Immature natural killer cell (primary cell): Measurements from ENCODE around the gene KATNIP. TPM values are rescaled to one million over a fixed set of nuclear protein-coding genes. Genes with fewer than 3 reads are reported as not detected.
"Not testable (repeated sequence)": the region's sequence is repeated elsewhere in the genome, so short reads cannot be mapped to it uniquely, and the experiment has no call there.

Source experiments
- DNase-seq, 3 donors: peaks; one replicate each; pipeline ENCODE4 v3.0.0; 2022; ENCODE audit warnings: mixed read lengths in 1 of 3
- H3K27ac Mint-ChIP-seq, 6 donors: one replicate each; pipeline ENCODE4 v1.8.0; 2020; ENCODE audit warnings: mixed read lengths in 6 of 6, mild to moderate bottlenecking in 5 of 6, inconsistent platforms in 4 of 6, moderate library complexity in 3 of 6
- H3K27me3 Mint-ChIP-seq, 3 donors: one replicate each; pipeline ENCODE4 v1.8.0; 2020 to 2021; ENCODE audit warnings: low read depth in 3 of 3, mild to moderate bottlenecking in 3 of 3, mixed read lengths in 3 of 3, moderate library complexity in 3 of 3, inconsistent platforms in 1 of 3
- H3K36me3 Mint-ChIP-seq, 3 donors: one replicate each; pipeline ENCODE4 v1.8.0; 2020; ENCODE audit warnings: mixed read lengths in 3 of 3, inconsistent platforms in 2 of 3, mild to moderate bottlenecking in 2 of 3
- H3K4me1 Mint-ChIP-seq, 2 donors: one replicate each; pipeline ENCODE4 v1.8.0; 2020; ENCODE audit warnings: inconsistent platforms in 2 of 2, mild to moderate bottlenecking in 2 of 2, mixed read lengths in 2 of 2, moderate library complexity in 1 of 2
- H3K4me3 Mint-ChIP-seq, 5 donors: one replicate each; pipeline ENCODE4 v1.8.0; 2020; ENCODE audit warnings: mild to moderate bottlenecking in 5 of 5, mixed read lengths in 5 of 5, inconsistent platforms in 3 of 5, moderate library complexity in 3 of 5
- H3K9me3 Mint-ChIP-seq, 6 donors: one replicate each; pipeline ENCODE4 v1.8.0; 2020; ENCODE audit warnings: mild to moderate bottlenecking in 6 of 6, mixed read lengths in 6 of 6, inconsistent platforms in 4 of 6, moderate library complexity in 3 of 6
- polyA plus RNA-seq, 3 donors: library from polyadenylated mRNA; unstranded; fragments of 300-500 nt; fragmentation: Illumina TruSeq; gene quantifications; one replicate each; pipeline ENCODE4 v1.2.3, GENCODE V29; 2021

KATNIP gene
- polyA plus RNA-seq, 3 donors from 2014 or later: 1.7 to 7.2 TPM; not detected in 1

DNA sequence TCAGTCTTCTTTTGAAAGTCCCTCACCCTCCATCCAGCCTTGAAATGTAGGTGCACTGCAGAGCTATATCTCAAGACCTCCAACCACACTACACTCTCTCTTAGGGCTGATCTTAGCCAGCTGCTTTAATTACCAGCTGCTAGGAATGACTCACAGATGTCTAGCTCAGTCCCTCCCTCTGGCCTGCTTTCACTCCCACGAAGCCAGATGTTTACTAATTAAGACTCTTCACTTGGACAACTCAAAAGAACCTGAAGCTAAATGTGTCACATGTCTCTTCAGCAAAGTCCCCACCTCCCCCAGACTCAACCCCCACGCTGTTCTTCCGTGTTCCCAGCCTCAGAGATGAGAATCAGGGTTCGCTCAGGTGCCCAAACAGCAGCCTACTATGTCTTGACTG lies 2.8 kb upstream of the KATNIP start:
- Mint-ChIP-seq H3K9me3 (no peaks in the 10 kb centered on the region), H3K36me3 (peaks cover 16 to 30% (median 20%) of the 10 kb centered on the region in 3 donors), H3K27ac (peak overlapping the region in 5 of 6 donors; percentile 6 to 71 (median 8)), H3K4me3 (peak overlapping the region in 2 of 5 donors; percentile 12 to 42), H3K4me1 (peaks cover 43 to 52% of the 10 kb centered on the region in 2 donors), H3K27me3 (peaks cover 10 to 15% (median 10%) of the 10 kb centered on the region in 3 donors)
- DNase-seq: no peak

DNA sequence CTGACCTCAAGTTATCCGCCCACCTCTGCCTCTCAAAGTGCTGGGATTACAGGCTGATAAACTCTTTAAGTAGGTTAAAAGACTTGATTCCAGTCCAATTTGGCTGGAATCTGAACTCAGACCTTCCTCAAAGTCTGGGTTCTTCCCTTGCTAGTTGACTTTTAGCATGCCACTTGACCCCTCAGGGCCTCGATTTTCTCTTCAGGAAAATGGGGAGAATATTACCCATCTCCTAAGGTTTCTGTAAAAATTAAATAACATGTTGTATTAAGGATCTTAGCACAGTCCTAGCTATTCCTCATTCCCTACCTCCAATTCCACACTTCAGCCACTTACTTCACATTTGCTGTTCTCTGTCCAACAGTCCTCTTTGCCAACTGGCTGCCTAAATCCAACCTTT lies 2.1 kb upstream of the KATNIP start:
- peaks cover 43 to 52% of the 10 kb centered on the region in 2 donors for H3K4me1 Mint-ChIP-seq
- peaks cover 10 to 15% (median 10%) of the 10 kb centered on the region in 3 donors for H3K27me3 Mint-ChIP-seq
- H3K4me3 Mint-ChIP-seq: peak overlapping the region in 2 of 5 donors; percentile 24
- no peak for DNase-seq
- H3K9me3 Mint-ChIP-seq: no peaks in the 10 kb centered on the region
- H3K27ac Mint-ChIP-seq: peak overlapping the region in 1 of 6 donors; percentile 17
- H3K36me3 Mint-ChIP-seq: peaks cover 12 to 27% (median 15%) of the 10 kb centered on the region in 3 donors

DNA sequence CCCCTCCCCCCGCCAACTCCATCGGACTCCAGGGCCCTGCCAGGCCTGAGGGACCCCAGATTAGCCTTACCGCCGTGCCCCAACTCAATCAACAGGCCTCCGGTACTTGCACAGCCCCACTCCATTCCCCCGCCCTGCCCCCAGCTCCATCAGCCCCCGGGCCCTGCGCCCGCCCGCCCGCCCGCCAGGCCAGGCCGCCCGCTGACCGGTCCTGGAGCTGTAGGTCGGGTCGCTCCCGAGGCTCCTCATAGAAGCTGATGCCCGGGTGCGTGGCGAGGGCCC lies 539 bp upstream of the KATNIP start:
- Mint-ChIP-seq H3K27me3 (peaks cover 8 to 12% (median 10%) of the 10 kb centered on the region in 3 donors), H3K9me3 (no peaks in the 10 kb centered on the region), H3K4me3 (peak overlapping the region; percentile 92 to 99 (median 97)), H3K4me1 (peaks cover 42 to 52% of the 10 kb centered on the region in 2 donors), H3K36me3 (peaks cover 3 to 17% (median 6%) of the 10 kb centered on the region in 3 donors), H3K27ac (peak overlapping the region; percentile 91 to 99 (median 96))
- no peak for DNase-seq

DNA sequence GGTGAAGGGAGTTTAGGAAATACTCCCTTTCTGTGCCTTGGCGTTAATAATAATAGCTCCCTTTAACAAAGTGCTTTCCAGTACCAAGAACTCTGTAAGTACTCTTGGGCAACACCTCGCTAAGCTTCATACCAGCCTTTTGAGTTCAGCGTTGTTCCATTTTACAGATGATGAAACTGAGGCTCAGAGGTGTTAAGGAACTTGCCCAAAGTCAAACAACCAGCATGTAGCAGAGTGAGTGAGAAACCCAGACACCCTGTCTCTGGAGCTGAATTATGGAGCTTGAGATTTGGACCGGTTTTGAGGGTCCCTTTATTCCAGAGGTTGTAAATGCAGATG lies 607 bp downstream of the KATNIP start:
- Mint-ChIP-seq H3K27me3 (peaks cover 8 to 12% (median 10%) of the 10 kb centered on the region in 3 donors), H3K27ac (peak overlapping the region; percentile 93 to 99 (median 96)), H3K9me3 (no peaks in the 10 kb centered on the region), H3K36me3 (peaks cover 0 to 10% (median 3%) of the 10 kb centered on the region in 3 donors), H3K4me3 (peak overlapping the region; percentile 92 to 99 (median 97)), H3K4me1 (peaks cover 38 to 52% of the 10 kb centered on the region in 2 donors)
- DNase-seq: no peak

DNA sequence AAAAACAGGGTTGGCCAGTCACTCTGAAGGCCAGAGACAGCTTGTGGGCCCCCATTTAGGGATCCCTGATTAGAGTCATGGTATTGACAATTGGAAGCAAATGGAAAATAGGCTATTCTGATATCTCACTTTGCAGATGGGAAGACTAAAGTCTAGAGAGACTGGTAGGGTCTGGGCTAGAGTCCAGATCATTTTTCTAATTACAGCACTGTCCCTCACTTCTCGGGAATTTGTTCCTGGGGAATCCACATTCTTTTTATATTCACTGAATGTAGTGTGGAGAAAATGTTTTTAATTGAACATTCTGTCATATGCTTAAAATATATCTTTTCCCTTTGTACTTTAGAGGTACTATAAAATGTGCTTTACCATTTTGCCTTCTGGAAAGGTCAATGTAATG lies 1.1 kb downstream of the KATNIP start:
- Mint-ChIP-seq H3K9me3 (no peaks in the 10 kb centered on the region), H3K27me3 (peaks cover 8 to 12% (median 10%) of the 10 kb centered on the region in 3 donors), H3K27ac (peak overlapping the region in 5 of 6 donors; percentile 93 to 99 (median 97)), H3K36me3 (peaks cover 0 to 8% (median 2%) of the 10 kb centered on the region in 3 donors), H3K4me3 (peak overlapping the region in 4 of 5 donors; percentile 38 to 99 (median 96)), H3K4me1 (peaks cover 38 to 49% of the 10 kb centered on the region in 2 donors)
- no peak for DNase-seq

DNA sequence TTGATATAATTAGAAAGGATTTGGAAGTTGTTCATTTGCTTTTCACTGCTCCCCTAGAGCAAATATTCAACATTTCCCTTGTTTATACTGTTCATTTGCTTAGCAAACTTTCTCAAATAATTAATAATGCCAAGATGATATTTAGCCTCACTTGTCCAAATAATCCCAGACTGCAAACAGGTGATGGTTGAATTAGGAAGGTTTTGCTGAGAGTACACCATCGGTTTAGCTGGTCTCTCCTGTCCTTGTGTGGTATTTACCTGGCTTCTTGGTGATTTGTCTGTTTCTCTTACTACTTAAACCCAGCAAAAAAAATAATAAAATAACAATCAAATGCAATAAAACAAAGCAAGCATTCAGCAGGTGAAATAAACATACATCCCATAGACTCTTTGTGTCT lies 6.5 kb downstream of the KATNIP start:
- H3K9me3 Mint-ChIP-seq: no peaks in the 10 kb centered on the region
- no peak overlapping the region for H3K4me3 Mint-ChIP-seq
- H3K27me3 Mint-ChIP-seq: no peaks in the 10 kb centered on the region
- peaks cover 0 to 1% of the 10 kb centered on the region in 2 donors for H3K4me1 Mint-ChIP-seq
- DNase-seq: no peak
- H3K36me3 Mint-ChIP-seq: peaks cover 0 to 6% (median 3%) of the 10 kb centered on the region in 3 donors
- H3K27ac Mint-ChIP-seq: no peak overlapping the region

DNA sequence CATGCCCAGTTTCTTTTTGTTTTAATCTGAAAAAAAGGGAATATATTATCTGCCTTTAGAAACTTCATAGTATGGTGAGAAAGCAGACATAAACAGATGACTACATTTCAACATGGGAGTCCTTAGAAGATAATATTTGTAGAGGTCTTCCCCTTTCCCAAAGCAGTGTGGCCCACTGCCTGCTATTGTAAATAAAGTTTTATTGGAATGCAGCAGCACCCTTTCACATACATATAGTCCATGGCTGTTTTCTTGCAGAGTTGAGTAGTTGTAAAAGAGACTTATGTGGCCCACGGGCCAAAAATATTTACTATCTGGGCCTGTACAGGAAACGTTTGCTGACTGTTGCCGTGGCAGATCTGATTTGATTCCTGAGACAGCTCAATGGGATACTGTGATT lies 8.5 kb downstream of the KATNIP start:
- Mint-ChIP-seq H3K27me3 (no peaks in the 10 kb centered on the region), H3K4me3 (no peak overlapping the region), H3K36me3 (peaks cover 0 to 6% (median 3%) of the 10 kb centered on the region in 3 donors), H3K27ac (no peak overlapping the region), H3K4me1 (peaks cover 0 to 1% of the 10 kb centered on the region in 2 donors), H3K9me3 (no peaks in the 10 kb centered on the region)
- DNase-seq: no peak

DNA sequence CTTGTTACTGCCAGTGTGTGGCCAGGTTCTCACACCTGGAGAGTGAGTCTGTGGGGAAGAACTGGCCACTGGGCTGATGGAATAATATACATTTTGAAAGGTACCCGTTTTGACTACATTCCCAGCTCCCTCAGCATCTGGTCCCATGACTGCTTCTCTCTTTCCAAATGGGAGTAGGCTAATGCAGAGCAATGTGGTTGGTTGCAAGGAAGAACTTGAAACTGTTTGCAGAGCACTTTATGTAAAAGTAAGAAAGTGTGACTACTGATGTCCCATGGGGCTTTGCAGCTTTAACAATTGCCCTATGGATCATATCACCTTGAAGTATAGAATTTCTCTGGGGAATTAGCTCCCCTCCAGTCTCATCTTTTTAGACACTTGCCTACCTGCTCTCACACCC lies 9.0 kb downstream of the KATNIP start:
- H3K27ac Mint-ChIP-seq: no peak overlapping the region
- H3K4me1 Mint-ChIP-seq: peaks cover 0 to 1% of the 10 kb centered on the region in 2 donors

DNA sequence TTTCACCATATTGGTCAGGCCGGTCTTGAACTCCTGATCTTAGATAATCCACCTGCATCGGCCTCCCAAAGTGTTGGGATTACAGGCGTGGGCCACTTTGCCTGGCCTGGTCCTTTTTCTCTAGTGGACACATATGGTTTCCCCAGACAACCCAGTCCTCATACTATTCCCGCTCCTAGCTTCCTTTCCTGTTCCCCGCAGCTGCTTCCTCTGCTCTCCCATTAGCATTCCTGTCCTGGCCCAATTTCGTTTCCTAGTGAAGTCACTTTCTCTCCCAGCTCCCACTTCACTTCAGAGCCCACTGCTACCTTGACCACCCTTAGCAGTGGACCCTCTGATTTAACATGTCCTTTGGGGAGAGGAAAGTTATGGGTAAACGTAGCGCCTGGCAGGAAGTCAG lies 11.3 kb downstream of the KATNIP start:
- no peak overlapping the region for H3K27ac Mint-ChIP-seq
- no peak overlapping the region for H3K4me3 Mint-ChIP-seq
- peaks cover 0 to 2% (median 1%) of the 10 kb centered on the region in 3 donors for H3K27me3 Mint-ChIP-seq
- peaks cover 0 to 1% of the 10 kb centered on the region in 2 donors for H3K4me1 Mint-ChIP-seq
- peaks cover 0 to 6% (median 3%) of the 10 kb centered on the region in 3 donors for H3K36me3 Mint-ChIP-seq
- DNase-seq: no peak
- H3K9me3 Mint-ChIP-seq: no peaks in the 10 kb centered on the region

More for the DNA sequence above, 9.0 kb downstream of the KATNIP start:
- H3K36me3 Mint-ChIP-seq: peaks cover 0 to 6% (median 3%) of the 10 kb centered on the region in 3 donors
- H3K9me3 Mint-ChIP-seq: no peaks in the 10 kb centered on the region
- no peak for DNase-seq
- H3K4me3 Mint-ChIP-seq: no peak overlapping the region
- peaks cover 0 to 2% (median 0%) of the 10 kb centered on the region in 3 donors for H3K27me3 Mint-ChIP-seq

DNA sequence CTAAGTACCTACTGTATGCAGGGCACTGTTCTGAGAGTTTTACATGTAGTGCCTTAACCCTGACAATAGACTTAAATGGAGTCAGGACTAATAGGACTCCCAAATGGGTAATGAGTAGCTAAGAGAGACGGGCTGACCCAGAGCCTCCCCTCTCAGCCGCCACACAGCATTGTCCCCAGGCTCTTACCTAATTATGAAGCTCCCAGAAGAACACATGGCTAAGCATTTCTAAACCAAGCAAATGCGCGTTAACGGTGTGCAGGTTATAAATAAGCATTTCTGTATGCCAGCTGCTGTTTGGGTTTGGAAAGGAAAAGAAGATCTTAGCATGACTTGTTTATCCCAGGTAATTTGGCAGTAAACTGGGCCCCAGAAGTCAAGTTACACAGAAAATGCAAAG lies 14.3 kb downstream of the KATNIP start:
- H3K27ac Mint-ChIP-seq: no peak overlapping the region
- no peaks in the 10 kb centered on the region for H3K9me3 Mint-ChIP-seq
- no peak overlapping the region for H3K4me3 Mint-ChIP-seq
- H3K27me3 Mint-ChIP-seq: peaks cover 0 to 2% (median 1%) of the 10 kb centered on the region in 3 donors
- H3K4me1 Mint-ChIP-seq: peaks cover 0 to 1% of the 10 kb centered on the region in 2 donors
- DNase-seq: no peak
- peaks cover 0 to 3% (median 0%) of the 10 kb centered on the region in 3 donors for H3K36me3 Mint-ChIP-seq

DNA sequence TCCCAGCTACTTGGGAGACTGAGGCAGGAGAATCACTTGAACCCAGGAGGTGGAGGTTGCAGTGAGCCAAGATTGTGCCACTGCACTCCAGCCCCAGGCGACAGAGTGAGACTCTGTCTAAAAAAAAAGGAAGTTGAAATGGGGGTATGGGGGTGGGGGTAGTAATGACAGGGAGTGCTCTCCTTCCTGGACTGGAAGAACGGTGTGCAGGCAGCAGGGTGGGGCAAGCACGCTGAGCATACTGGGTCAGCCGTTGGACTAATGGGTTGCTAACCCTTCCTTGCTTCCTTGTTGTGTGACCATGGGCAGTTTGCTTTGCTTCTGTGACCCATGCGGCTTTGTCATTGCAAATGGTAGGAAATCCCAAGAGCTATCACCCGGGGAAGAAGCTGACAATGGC lies 16.5 kb downstream of the KATNIP start:
- H3K27ac Mint-ChIP-seq: peak overlapping the region in 1 of 6 donors; percentile 1
- no peak overlapping the region for H3K4me3 Mint-ChIP-seq

DNA sequence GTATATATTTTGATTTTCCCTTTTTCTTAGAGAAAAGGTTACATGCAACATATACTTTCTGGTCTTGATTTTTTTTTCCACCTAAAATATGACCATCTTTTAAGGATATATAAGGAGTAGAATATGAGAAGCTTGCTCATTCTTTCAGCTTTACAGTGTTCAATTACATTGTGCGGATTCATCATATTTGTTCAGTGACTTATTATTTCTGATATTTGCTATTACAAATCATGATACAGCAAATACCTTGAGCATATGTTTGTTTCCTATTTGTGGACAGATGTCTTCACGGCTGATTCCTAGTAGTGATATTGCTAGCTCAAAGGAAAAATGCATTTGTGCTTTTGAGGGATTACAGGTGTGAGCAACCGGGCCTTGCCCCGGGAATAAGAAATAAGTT lies 18.1 kb downstream of the KATNIP start:
- H3K9me3 Mint-ChIP-seq: no peaks in the 10 kb centered on the region
- no peak for DNase-seq
- H3K4me3 Mint-ChIP-seq: no peak overlapping the region
- no peaks in the 10 kb centered on the region for H3K4me1 Mint-ChIP-seq
- no peak overlapping the region for H3K27ac Mint-ChIP-seq
- H3K36me3 Mint-ChIP-seq: no peaks in the 10 kb centered on the region
- H3K27me3 Mint-ChIP-seq: peaks cover 0 to 3% (median 2%) of the 10 kb centered on the region in 3 donors

More for the DNA sequence above, 16.5 kb downstream of the KATNIP start:
- Mint-ChIP-seq H3K4me1 (no peaks in the 10 kb centered on the region), H3K36me3 (peaks cover 0 to under 1% (median 0%) of the 10 kb centered on the region in 3 donors), H3K9me3 (no peaks in the 10 kb centered on the region), H3K27me3 (peaks cover 0 to 2% (median 1%) of the 10 kb centered on the region in 3 donors)
- no peak for DNase-seq

DNA sequence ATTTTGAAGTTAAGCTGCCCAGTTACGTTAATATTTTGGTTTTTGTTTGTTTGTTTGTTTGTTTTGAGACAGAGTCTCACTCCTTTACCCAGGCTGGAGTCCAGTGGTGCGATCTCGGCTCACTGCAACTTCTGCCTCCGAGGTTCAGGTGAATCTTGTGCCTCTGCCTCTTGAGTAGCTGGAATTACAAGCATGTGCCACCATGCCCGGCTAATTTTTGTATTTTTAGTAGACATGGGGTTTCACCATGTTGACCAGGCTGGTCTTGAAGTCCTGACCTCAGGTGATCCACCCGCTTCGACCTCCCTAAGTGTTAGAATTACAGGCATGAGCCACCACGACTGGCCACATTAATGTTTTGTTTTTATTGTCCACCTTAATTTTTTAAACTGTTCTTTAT lies 21.0 kb downstream of the KATNIP start:
- not testable (repeated sequence) for H3K4me3 Mint-ChIP-seq, H3K9me3 Mint-ChIP-seq, H3K27ac Mint-ChIP-seq, DNase-seq, H3K4me1 Mint-ChIP-seq, H3K27me3 Mint-ChIP-seq
- peaks cover 5 to 10% (median 6%) of the 10 kb centered on the region in 3 donors for H3K36me3 Mint-ChIP-seq

DNA sequence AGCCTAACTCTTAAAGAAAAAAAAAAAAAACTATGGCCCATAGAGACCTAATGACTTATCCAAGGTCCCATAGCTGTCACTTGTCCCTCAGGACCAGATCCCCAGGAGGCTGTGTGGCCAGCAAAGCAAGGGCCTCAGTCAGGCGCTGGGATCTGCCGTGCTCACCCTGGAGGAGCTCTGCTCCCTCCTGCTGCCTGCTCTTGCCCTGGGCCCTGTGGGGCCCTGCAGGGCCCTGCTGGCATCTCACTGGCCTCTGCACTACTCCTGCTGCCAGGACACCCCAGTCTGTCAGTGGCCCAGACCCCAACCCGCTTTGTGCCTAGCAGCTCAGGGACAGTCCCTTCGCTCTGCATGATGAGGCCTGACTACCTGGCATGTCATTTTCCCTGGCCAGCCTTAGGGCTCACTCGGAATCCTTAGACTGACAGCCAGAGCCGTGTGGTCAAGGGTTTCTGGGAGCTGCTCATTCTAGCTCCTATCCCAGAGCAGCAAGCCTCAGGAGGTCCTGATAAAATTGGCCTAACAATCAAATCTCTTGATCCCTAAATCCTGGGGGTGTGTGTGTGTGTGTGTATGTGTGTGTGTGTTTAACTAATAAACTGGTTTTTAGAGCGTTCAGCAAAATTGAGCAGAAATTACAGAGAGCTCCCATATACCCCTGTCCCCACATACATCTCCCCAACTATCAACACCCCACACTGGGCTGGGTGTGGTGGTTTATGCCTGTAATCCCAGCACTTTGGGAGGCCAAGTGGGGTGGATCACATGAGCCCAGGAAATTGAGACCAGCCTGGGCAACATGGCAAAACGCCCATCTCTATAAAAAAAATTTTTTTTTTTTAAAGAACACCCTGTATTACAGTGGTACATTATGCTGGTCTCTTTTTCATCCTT lies 21.7 kb downstream of the KATNIP start:
- no peak overlapping the region for H3K27ac Mint-ChIP-seq
- peaks cover 0 to 2% (median 0%) of the 10 kb centered on the region in 3 donors for H3K27me3 Mint-ChIP-seq
- no peaks in the 10 kb centered on the region for H3K9me3 Mint-ChIP-seq
- no peak for DNase-seq
- H3K4me3 Mint-ChIP-seq: no peak overlapping the region
- no peaks in the 10 kb centered on the region for H3K4me1 Mint-ChIP-seq
- H3K36me3 Mint-ChIP-seq: peaks cover 5 to 13% (median 8%) of the 10 kb centered on the region in 3 donors
